HG03342 (cell line): ENCODE data around the gene TTC23.

Experiments
- ATAC-seq: cut with Tn5 transposase; IDR thresholded peaks from one replicate; pipeline ENCODE4 v1.9.1; 2021; ENCODE audit warnings: mild to moderate bottlenecking, moderate library complexity; ENCODE audit not compliant: unreplicated experiment

The TTC23 gene

GRCh38 chr15:99106417-99107220 is 142.8 kb downstream of the TTC23 start:
- no peak for ATAC-seq

GRCh38 chr15:99105514-99106341 is 143.7 kb downstream of the TTC23 start:
- peak; percentile 37 for ATAC-seq

- ATAC-seq, result peak; percentile 63
These were observed 144.4 kb downstream of the TTC23 start, which contains the start of gene SYNM for GRCh38 chr15:99104788-99105513. Gene SYNM, plus strand, starts transcription at chr15:99105080. Its CDS starts 120 bp downstream, at chr15:99105200.

DNA sequence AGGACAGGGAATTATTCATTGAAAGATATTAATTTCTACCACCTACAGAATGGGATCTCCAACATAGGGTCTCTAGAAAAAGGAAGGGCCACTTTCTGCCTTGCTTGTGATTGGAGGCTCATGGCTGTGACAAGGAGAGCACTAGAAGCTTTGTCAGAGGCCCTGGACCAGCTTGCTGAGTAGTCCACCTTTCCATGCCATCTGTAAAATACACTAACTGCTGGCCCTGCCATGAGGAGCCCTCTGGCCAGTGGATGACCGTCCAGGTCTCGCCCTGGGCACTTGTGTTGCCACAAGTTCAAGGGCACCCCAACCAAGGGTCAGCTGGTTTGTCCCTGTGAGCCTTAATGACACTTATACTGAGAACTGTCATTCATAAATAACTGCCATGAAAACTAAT is 146.1 kb downstream of the TTC23 start:
- no peak for ATAC-seq

DNA sequence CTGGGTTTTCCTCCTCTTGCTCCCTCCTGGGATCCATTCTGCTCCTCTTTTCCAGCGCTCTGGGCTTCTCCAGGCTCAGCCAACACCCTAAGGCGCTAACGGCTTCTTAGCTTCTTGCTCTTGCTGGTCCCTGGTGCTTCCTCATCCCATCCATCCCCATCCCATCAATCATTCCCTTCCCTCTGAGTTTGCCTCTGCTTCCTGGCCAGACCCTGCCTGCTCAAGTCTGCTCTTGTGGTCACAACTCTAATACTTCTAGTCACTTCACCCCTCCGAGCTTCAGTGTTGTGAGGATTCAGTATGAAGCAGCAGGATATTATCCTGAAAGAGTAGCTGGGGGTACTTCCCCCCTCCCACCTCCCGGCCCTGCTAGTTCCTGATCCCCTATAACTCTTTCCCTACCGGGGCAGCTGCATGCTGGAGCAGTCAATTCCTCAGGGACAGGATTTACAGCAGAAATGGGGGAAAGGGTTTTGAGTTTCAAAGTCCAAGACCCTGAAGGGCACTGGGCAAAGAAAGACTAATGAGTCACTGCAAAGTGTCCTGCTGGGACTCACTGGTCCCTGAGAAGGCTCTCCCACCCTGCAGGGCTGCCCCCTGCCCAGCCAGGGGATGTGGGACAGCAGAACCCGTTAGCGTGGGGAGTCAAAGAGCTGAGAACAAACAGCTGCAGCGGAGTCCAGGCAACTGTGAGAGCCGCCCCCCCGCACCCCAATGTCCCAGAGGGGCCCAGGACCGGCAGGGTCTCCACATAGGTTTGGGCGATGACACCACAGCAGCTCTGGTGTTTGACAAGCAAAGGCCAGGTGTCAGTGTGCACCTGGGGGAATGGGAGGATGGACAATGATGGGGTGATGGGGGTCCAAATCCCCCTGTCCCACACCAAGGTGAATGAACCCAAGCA is 146.8 kb downstream of the TTC23 start:
- no peak for ATAC-seq

- ATAC-seq, result no peak
These were observed 147.9 kb downstream of the TTC23 start for GRCh38 chr15:99101501-99101900.

DNA sequence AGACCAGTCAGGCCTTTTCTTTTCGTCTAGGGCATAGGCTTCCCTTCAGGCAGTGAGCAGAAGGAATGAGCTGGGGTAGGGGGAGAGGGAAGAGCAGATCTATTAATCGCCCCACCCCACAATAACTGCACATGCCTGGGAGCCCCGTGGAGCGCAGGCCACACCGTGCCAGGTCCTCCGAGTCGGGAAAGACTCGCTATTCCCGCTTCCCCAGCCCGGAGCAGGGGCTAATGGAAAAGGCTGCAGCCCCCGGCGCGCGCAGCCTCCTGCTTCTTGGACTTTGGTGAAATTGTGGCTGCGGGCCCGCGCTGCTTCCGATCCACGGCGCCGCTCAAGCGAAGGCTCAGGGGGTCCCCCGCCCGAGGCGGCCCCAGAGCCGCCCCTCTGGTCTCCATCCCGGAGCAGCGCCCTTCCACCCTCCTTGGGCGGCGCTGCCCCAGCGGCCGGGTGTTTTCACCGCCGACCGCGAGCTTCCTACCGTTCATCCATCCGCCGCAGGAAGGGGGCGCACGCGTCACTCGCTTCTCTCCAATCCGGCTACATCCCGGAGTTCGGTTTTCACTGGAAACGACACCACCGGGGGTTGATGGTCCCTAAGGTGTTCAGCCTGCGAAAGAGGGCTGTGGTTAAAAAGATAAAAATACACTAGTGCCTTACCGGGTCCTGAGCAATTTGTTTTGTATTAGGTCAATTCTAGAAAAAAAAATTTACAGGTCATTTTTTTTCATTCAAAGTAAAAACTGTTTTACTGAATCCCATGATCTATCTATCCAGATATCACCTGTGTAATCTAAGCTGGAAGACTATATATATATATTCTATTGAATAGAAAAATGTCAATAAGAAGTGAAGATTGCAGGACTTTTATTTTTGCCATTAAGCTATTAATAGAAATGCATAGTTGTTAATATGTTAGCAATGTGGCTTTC is 148.9 kb downstream of the TTC23 start:
- peak; percentile 34 for ATAC-seq

DNA sequence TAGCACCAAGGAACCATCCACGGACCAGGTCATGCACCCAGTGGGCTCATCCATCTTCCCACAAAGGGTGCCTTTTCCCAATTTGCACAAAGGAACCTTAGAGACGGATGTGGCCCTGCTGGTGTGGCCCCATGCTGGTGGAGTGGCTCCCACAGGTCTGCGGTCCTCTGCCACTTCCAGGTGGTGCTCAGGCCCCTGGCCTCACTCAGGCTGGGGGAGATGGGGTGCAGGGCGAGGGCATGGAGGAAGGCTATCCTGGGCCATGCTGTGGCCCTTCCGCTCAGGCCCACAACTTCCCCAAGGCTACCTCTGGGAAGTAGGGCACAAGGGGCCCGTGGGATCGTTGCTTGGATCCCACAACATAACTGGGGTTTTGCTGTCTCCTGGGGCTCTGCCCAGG is 149.7 kb downstream of the TTC23 start:
- ATAC-seq, result no peak

DNA sequence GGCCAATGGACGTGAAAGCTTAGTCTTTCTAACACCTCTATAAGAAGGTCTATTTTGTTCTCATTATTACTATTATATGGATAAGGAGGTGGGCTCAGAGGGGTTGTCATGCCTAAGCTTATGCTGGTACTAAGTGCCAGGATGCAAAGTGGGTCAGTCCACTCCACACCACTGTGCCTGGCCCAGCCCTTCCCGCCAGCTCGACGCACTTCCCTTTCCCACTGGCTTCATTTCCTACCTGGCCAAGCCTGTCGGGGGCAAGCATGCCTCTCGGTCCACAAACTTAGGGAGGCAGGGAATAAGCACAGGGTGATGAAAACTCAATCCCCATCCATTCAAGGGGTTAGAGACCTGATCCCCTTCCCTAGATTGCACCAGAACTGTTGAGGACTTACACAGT is 150.4 kb downstream of the TTC23 start:
- no peak for ATAC-seq

DNA sequence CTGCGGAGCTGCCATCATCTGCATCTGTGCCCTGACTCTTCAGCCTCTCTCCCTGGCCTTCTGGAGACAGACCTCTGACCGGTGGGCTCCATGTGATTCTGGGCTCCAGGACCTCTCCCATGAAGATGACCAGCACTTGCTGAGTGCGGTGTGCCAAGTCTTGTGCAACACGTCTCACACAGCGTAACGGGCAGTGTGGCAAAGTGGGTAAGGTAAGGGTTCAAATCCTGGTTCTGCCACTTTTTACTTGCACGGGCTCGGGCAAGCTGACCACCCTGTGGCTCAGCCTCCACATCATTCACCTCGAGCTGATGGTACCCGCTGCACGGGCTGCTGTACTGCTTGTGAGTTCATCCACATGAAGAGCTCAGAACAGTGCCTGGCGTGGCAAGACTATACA is 151.0 kb downstream of the TTC23 start:
- no peak for ATAC-seq

DNA sequence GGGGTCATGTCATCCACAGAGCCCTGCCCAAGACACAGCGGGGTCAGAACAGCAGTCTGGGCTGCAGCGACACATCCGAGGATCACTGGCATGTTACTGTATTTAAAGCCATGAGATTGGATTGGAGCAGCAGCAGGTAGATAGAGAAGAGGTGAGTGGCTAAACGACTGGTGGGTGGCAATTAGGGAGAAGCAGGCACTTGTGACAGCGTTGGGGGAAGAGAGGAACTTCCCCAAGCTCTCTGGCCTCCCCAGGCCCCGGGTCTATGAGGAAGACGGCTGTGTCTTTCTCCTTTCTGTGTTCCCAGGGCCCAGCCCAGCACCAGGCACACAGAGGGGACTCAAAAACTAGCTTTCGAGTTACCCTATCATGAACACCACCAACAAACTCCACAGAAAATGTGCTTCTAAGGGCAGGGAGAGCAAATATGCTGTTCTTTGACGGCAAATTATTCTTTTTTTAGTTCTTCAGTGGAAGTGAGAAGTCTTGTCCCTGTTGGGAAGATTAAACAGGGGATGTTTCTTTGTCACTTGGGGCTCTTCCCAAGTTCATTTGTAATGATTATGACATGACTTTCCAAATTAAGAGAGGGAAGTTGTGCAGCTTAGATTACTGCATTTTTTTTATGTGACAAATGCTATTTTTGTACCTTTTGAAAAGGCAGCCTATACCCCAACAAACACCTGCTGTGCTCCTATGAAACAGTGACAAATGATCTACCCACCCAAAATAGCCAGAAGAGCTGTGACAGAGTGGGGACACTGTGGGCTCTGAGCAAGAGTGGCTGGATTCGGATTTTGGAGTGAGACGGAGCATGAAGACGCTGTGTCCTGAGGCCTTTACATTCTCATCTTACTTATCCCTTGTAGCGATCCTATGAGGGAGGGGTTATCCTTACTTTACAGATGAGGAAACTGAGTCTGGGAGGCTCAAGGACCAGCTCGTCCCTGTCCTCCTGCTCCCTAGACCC is 151.7 kb downstream of the TTC23 start:
- no peak for ATAC-seq

GRCh38 chr15:99096894-99097426 is 152.4 kb downstream of the TTC23 start:
- ATAC-seq, result no peak

- ATAC-seq, result no peak
These were observed 153.0 kb downstream of the TTC23 start for GRCh38 chr15:99096173-99096893.

DNA sequence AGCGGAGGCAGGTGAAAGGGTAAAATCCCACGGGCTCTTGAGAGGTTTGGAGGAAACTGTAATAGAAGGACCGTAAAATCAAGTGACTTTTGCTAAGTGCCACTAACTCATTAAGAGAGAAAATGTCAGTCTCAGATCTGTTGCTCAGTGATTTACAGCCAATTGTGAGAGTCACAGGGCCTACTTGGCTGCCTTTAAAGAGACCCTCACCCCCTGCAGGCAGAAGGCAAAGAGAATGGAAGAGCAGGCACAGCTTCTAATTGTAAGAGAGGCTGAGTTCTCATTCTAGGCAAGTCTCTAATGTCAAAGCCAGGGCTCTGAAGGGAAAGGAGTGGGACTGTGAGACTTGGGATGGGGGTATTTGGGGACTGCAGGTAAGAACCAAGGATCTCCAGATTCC is 153.8 kb downstream of the TTC23 start:
- no peak for ATAC-seq

DNA sequence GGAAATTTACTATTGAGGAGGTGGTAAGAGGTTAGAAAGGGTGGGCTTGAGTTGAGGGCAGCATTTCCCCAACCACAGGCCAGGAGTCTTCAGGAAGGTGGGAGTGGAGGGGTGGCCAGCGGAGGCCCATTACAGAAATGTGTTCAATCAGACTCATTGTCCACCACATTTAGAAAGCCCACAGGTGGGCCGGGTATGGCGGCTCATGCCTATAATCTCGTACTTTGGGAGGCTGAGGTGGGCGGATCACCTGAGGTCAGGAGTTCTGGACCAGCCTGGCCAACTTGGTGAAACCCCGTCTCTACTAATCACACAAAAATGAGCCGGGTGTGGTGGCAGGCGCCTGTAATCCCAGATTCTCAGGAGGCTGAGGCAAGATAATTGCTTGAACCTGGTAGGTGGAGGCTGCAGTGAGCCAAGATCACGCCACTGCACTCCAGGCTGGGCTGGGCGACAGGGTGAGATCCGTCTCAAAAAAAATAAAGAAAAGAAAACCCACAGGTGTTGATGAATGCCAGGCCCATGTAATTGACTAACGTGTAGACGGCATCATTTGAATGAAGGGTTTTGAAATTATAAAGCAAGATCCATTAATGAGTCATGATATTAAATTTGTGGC is 156.7 kb downstream of the TTC23 start:
- ATAC-seq, result no peak

DNA sequence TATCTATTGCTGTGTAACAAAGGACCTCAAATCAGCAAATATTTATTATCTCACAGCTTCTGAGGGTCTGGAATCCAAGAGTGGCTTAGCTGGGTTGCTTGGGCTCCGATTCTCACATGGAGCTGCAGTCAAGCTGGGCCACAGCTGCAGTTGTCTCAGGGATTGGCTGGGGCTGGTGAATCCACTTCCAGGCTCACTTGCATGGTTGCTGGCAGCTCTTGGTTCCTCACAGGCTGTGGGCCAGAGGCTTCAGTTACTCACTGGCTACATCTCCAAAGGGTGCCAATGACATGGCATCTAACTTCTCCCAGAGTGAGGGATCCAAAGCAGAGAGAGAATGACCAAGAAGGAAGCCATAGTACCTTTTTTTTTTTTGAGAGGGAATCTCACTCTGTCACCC is 158.4 kb downstream of the TTC23 start:
- no peak for ATAC-seq
